Trophoblast cell (in vitro differentiated cells and primary cell): ENCODE data around the gene KCND3.

Source experiments
- DNase-seq, 2 donors: peaks; one replicate each; pipeline ENCODE4 v3.0.0-alpha.2; 2016
- H2AFZ ChIP-seq: 2 replicates; pipeline ENCODE4 v1.6.1; 2013; ENCODE audit warnings: low read length, moderate library complexity, mild to moderate bottlenecking; ENCODE audit not compliant: insufficient read depth, poor library complexity
- H2AK5ac ChIP-seq: 2 replicates; pipeline ENCODE4 v1.6.1; 2013; ENCODE audit warnings: mild to moderate bottlenecking, low read length
- H2BK120ac ChIP-seq: 2 replicates; pipeline ENCODE4 v1.6.1; 2013; ENCODE audit warnings: low read length, mild to moderate bottlenecking, moderate library complexity; ENCODE audit not compliant: insufficient read depth, poor library complexity
- H2BK12ac ChIP-seq: 2 replicates; pipeline ENCODE4 v1.6.1; 2013; ENCODE audit warnings: mild to moderate bottlenecking, low read length, moderate library complexity
- H2BK5ac ChIP-seq: 2 replicates; pipeline ENCODE4 v1.6.1; 2013; ENCODE audit warnings: low read length, low read depth, moderate library complexity, mild to moderate bottlenecking; ENCODE audit not compliant: poor library complexity
- H3K14ac ChIP-seq: 2 replicates; pipeline ENCODE4 v1.6.1; 2013; ENCODE audit warnings: mild to moderate bottlenecking, low read length
- H3K18ac ChIP-seq: 2 replicates; pipeline ENCODE4 v1.6.1; 2013; ENCODE audit warnings: mild to moderate bottlenecking, low read length
- H3K23ac ChIP-seq: 2 replicates; pipeline ENCODE4 v1.6.1; 2013; ENCODE audit warnings: low read length
- H3K27ac ChIP-seq: 2 replicates; pipeline ENCODE4 v1.5.1; 2013; ENCODE audit warnings: low read depth, mild to moderate bottlenecking, inconsistent platforms, low read length, moderate library complexity
- H3K27me3 ChIP-seq: 2 replicates; pipeline ENCODE4 v1.6.1; 2013; ENCODE audit warnings: inconsistent platforms, mild to moderate bottlenecking, low read length, moderate library complexity; ENCODE audit not compliant: insufficient read depth
- H3K36me3 ChIP-seq, 2 experiments: 1 replicate in 1 of 2; 2 replicates in 1 of 2; pipeline ENCODE4 v1.6.1; 2013; ENCODE audit warnings: low read length in 2 of 2, mild to moderate bottlenecking in 2 of 2, moderate library complexity in 1 of 2; ENCODE audit not compliant: insufficient read depth in 2 of 2, control insufficient read depth in 1 of 2
- H3K4ac ChIP-seq: 2 replicates; pipeline ENCODE4 v1.6.1; 2013; ENCODE audit warnings: low read depth, mild to moderate bottlenecking, low read length, moderate library complexity
- H3K4me1 ChIP-seq, 2 experiments: 1 replicate in 1 of 2; 2 replicates in 1 of 2; pipeline ENCODE4 v1.6.1; 2013; ENCODE audit warnings: low read length in 2 of 2, mild to moderate bottlenecking in 2 of 2, moderate library complexity in 1 of 2; ENCODE audit not compliant: insufficient read depth in 2 of 2, control insufficient read depth in 1 of 2
- H3K4me2 ChIP-seq: 2 replicates; pipeline ENCODE4 v1.6.1; 2013; ENCODE audit warnings: inconsistent platforms, mild to moderate bottlenecking, low read length, moderate library complexity
- H3K4me3 ChIP-seq: 2 replicates; pipeline ENCODE4 v1.5.1; 2013; ENCODE audit warnings: mild to moderate bottlenecking, low read depth, low read length, inconsistent platforms
- H3K79me1 ChIP-seq: one replicate; pipeline ENCODE4 v1.6.1; 2013; ENCODE audit warnings: low read length
- H3K79me2 ChIP-seq: 2 replicates; pipeline ENCODE4 v1.6.1; 2013; ENCODE audit warnings: low read length, mild to moderate bottlenecking; ENCODE audit not compliant: control insufficient read depth, insufficient read depth, poor library complexity
- H3K9ac ChIP-seq: 2 replicates; pipeline ENCODE4 v1.6.1; 2013; ENCODE audit warnings: mild to moderate bottlenecking, low read length
- H3K9me3 ChIP-seq: 2 replicates; pipeline ENCODE4 v1.6.1; 2013; ENCODE audit warnings: low read depth, mild to moderate bottlenecking, control low read depth, inconsistent platforms, low read length; ENCODE audit not compliant: insufficient read depth
- H4K12ac ChIP-seq: 2 replicates; pipeline ENCODE4 v1.6.1; 2013; ENCODE audit warnings: low read depth, mild to moderate bottlenecking, low read length, moderate library complexity
- H4K8ac ChIP-seq: 2 replicates; pipeline ENCODE4 v1.6.1; 2013; ENCODE audit warnings: low read depth, mild to moderate bottlenecking, low read length, moderate library complexity
- H4K91ac ChIP-seq: one replicate; pipeline ENCODE4 v1.6.1; 2013; ENCODE audit warnings: low read depth, mild to moderate bottlenecking, low read length, moderate library complexity
- WGBS: extraction: QIAGEN DNeasy Blood & Tissue Kit; methylation state at CpG from one replicate; pipeline ENCODE4 v1.1.7; 2013; ENCODE audit warnings: missing lambda C conversion rate; ENCODE audit not compliant: insufficient read length, insufficient coverage; ENCODE audit errors: extremely low coverage; 5-methylcytosine and 5-hydroxymethylcytosine counted together

KCND3 gene

DNA sequence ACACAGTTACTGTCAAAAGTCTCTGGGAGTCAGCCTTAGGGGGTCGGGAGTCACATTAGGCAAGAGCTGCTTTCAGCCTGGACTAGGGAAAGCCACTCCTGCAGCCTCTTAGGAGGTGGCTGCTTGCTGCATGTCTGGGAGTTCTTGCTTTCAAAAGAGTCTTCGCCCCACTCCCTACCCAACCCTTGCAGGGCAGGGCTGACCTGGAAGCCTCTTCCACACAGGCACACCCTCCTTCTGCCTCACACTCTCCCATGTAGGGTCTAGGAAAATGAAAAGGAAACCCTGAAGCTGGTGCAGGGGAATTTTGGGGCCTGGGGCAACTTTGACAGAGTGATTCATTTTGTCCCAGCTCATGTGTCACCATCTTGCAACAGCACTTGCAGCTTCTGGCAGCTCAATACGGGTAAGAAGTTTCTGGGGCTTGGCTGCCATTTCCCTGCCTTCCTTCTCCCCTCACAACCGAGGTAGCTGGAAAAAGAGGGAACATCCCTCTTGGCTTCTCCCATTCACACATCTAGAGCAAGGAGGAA is 37.3 kb downstream of the KCND3 start:
- no peak overlapping the region for H3K9ac ChIP-seq
- H3K9me3 ChIP-seq: no peaks in the 10 kb centered on the region
- H3K4me1 ChIP-seq: no peaks in the 10 kb centered on the region
- no CpG with 5 or more reads among the region's 4 CpGs for WGBS
- no peaks in the 10 kb centered on the region for H3K79me1 ChIP-seq
- no peak overlapping the region for H3K4me2 ChIP-seq
- H3K36me3 ChIP-seq: no peaks in the 10 kb centered on the region
- H3K4me3 ChIP-seq: no peak overlapping the region
- no peak overlapping the region for H2AK5ac ChIP-seq
- H3K14ac ChIP-seq: no peak overlapping the region
- H2AFZ ChIP-seq: no peak overlapping the region
- H2BK5ac ChIP-seq: no peak overlapping the region
- no peak overlapping the region for H4K8ac ChIP-seq
- H2BK12ac ChIP-seq: no peak overlapping the region
- no peak overlapping the region for H2BK120ac ChIP-seq
- no peak overlapping the region for H3K27ac ChIP-seq
- no peaks in the 10 kb centered on the region for H3K27me3 ChIP-seq
- H4K91ac ChIP-seq: no peak overlapping the region
- no peak overlapping the region for H3K18ac ChIP-seq
- peak; percentile 77 to 78 for DNase-seq
- no peak overlapping the region for H3K23ac ChIP-seq
- no peak overlapping the region for H3K4ac ChIP-seq
- no peaks in the 10 kb centered on the region for H3K79me2 ChIP-seq
- H4K12ac ChIP-seq: no peak overlapping the region

DNA sequence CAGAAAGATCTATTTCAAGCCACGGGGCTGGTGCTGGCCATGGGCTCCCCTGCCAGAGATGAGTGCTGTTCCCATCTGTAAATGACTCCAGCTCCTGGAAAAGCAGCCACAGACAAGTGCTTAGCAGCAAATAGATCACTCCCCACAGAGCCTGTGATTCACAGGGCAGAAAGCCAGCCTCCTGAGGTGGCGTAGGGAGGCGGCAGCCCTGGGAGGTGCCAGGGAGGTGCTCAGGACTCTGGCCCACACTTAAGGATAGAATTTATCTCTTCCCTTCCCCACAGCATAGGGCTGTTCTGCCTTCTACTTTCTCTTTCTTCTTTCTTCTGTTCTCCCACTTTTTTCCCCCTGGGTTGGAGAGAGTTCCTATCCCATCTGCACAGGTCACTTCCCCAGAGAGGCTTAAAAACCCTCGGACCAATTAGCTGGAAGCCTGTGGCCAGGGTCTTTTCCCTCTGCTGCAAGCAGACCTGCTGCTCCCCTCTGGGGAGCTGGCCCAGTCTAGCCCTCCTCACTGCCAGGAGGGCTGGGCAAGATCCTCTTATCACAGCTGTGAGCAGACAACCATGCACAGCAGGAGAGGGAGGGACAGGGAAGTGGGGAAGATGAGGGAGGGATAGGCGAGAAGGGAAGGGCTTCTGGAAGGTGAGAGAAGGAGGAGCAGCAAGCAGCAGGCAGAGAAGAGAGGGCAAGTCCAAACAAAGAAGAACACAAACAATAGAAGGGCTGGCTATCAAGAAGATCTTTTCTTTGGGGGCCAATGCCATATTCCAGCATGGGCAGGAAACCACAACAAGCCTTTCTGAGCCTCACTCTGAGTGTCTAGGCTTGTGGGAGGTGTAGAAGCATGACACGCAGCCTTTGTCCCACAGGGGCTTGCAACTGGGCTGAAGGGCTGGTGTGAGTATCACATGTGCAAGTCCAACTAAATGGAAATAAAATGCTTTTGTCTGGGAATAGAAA is 41.0 kb downstream of the KCND3 start:
- H2AK5ac ChIP-seq: no peak overlapping the region
- no peak overlapping the region for H3K4me3 ChIP-seq
- H3K4me1 ChIP-seq: no peaks in the 10 kb centered on the region
- no peak overlapping the region for H3K4me2 ChIP-seq
- no peak overlapping the region for H3K4ac ChIP-seq
- no peak overlapping the region for H2AFZ ChIP-seq
- no peak overlapping the region for H2BK12ac ChIP-seq
- no peak for DNase-seq
- H3K36me3 ChIP-seq: no peaks in the 10 kb centered on the region
- H4K12ac ChIP-seq: no peak overlapping the region
- no peak overlapping the region for H4K8ac ChIP-seq
- no peak overlapping the region for H3K23ac ChIP-seq
- no peak overlapping the region for H2BK120ac ChIP-seq
- H2BK5ac ChIP-seq: no peak overlapping the region
- H4K91ac ChIP-seq: no peak overlapping the region
- H3K27ac ChIP-seq: no peak overlapping the region
- H3K9me3 ChIP-seq: no peaks in the 10 kb centered on the region
- H3K14ac ChIP-seq: no peak overlapping the region
- no peak overlapping the region for H3K9ac ChIP-seq
- no CpG with 5 or more reads among the region's 6 CpGs for WGBS
- no peaks in the 10 kb centered on the region for H3K79me1 ChIP-seq
- no peaks in the 10 kb centered on the region for H3K27me3 ChIP-seq
- H3K18ac ChIP-seq: no peak overlapping the region
- no peaks in the 10 kb centered on the region for H3K79me2 ChIP-seq

DNA sequence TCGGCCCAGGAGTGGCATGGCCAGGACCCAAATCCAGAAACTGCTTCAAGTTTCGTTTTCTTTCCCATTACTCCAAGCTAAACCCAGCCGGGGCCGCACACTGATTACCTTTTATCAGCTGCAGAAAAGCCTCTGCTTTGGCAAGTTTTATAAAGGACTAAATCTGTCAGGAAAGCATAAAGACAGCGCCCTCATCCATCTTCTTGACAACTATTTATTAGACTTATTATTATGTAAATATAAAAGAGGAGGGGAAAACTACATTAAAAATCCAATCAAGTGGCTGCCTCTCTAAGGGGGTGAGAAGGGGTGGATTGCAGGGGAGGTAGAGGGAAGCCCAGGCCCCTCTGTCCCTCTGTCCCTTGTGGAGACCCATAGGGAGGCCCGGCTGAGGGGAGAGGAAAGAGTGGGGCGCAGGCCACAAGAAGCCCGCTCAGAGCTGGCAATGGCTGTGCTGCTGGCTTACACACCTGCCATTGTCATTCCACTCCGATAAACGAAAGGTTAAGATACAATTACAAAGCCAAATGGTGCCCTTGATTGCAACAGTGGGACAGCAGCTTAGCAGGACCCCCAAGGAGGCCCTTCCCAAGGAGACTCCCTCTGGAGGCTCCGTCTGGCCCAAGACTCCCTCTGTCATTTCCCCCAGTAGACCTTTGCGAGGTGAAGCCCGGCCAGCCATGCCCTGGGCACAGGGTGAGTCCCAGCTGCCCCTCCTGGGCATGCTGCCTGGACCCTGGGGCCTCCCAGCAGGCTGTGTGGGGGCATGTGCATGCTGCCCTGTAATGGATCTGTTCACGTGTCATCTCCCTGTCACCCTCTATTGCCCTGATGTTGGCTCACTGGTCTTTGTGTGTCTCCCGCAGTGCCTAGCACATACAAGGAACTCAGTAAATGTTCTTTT is 45.4 kb downstream of the KCND3 start:
- no peak overlapping the region for H3K4me3 ChIP-seq
- H3K14ac ChIP-seq: no peak overlapping the region
- no peaks in the 10 kb centered on the region for H3K4me1 ChIP-seq
- no peaks in the 10 kb centered on the region for H3K79me2 ChIP-seq
- no peak overlapping the region for H2AK5ac ChIP-seq
- H3K9me3 ChIP-seq: no peaks in the 10 kb centered on the region
- no peak for DNase-seq
- WGBS: no CpG with 5 or more reads among the region's 15 CpGs
- no peak overlapping the region for H2BK5ac ChIP-seq
- H3K23ac ChIP-seq: no peak overlapping the region
- H3K27me3 ChIP-seq: no peaks in the 10 kb centered on the region
- H3K4me2 ChIP-seq: no peak overlapping the region
- no peak overlapping the region for H4K8ac ChIP-seq
- no peaks in the 10 kb centered on the region for H3K79me1 ChIP-seq
- H4K12ac ChIP-seq: no peak overlapping the region
- no peak overlapping the region for H2BK120ac ChIP-seq
- no peak overlapping the region for H2AFZ ChIP-seq
- H3K4ac ChIP-seq: no peak overlapping the region
- no peak overlapping the region for H3K9ac ChIP-seq
- no peak overlapping the region for H3K27ac ChIP-seq
- no peaks in the 10 kb centered on the region for H3K36me3 ChIP-seq
- H3K18ac ChIP-seq: no peak overlapping the region
- no peak overlapping the region for H2BK12ac ChIP-seq
- H4K91ac ChIP-seq: no peak overlapping the region

DNA sequence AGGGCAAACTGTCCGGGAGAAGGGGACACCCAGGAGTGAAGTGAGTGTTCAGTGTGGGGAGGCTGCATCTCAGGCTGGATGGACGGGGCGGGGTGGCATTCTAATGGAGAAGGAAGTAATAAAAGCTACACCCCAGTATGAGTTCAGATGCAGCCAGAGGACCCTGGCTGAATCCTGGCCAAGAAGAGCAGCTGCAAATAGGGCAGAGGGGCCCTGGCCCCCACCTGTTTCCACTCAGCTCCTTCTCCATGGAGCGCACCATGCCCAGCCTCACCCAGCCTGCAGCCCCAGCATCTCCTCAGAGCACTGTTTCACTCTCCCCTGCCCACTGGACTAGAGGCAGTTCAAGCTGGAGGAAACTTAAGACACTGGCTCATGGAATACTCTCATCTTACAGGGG is 46.4 kb downstream of the KCND3 start:
- no peak overlapping the region for H2BK5ac ChIP-seq
- no peak overlapping the region for H2BK120ac ChIP-seq
- no peak overlapping the region for H3K14ac ChIP-seq
- H3K4me1 ChIP-seq: no peaks in the 10 kb centered on the region
- H2AK5ac ChIP-seq: no peak overlapping the region
- H4K8ac ChIP-seq: no peak overlapping the region
- H4K12ac ChIP-seq: no peak overlapping the region
- H2BK12ac ChIP-seq: no peak overlapping the region
- no peaks in the 10 kb centered on the region for H3K9me3 ChIP-seq
- no peaks in the 10 kb centered on the region for H3K79me1 ChIP-seq
- no CpG with 5 or more reads among the region's 4 CpGs for WGBS
- no peak overlapping the region for H3K4ac ChIP-seq
- H3K23ac ChIP-seq: no peak overlapping the region
- H3K9ac ChIP-seq: no peak overlapping the region
- no peaks in the 10 kb centered on the region for H3K27me3 ChIP-seq
- H3K27ac ChIP-seq: no peak overlapping the region
- no peak overlapping the region for H4K91ac ChIP-seq
- H3K79me2 ChIP-seq: no peaks in the 10 kb centered on the region
- H3K18ac ChIP-seq: no peak overlapping the region
- no peak overlapping the region for H3K4me2 ChIP-seq
- no peak overlapping the region for H3K4me3 ChIP-seq
- H3K36me3 ChIP-seq: no peaks in the 10 kb centered on the region
- no peak for DNase-seq
- no peak overlapping the region for H2AFZ ChIP-seq
